GM12878 (cell line): ENCODE results near the gene METTL5. TPM values are rescaled to one million over a fixed set of nuclear protein-coding genes. Genes with fewer than 3 reads are reported as not detected.

ENCODE experiments used
- ATAC-seq: fragments of 200-7000 bp; cut with Tn5 transposase; 3 replicates; pipeline ENCODE4 v1.9.1; 2020; ENCODE audit warnings: mild to moderate bottlenecking, moderate library complexity
- BruUV-seq: library from RNA; stranded (reverse); fragments of 400-500 nt; replicated peaks from 2 replicates; lab custom pipeline; 2021; lab: Mats Ljungman, UMichigan
- CTCF ChIA-PET: fragments of 300-600 bp; sonication (Branson Sonifier 250); formaldehyde crosslinking; extraction: SDS; loops from one replicate; lab custom pipeline; 2021; ENCODE audit warnings: inconsistent platforms; lab: Yijun Ruan, JAX
- POLR2A ChIA-PET: fragments of 350-600 bp; formaldehyde crosslinking; extraction: SDS; loops from one replicate; lab custom pipeline; 2021; ENCODE audit warnings: inconsistent platforms; lab: Charles Lee
- RAD21 ChIA-PET: fragments of 300-600 bp; sonication (Branson Sonifier 250); formaldehyde crosslinking; loops from one replicate; lab custom pipeline; 2023; ENCODE audit warnings: antibody characterized with exemption; ENCODE audit not compliant: unreplicated experiment; lab: Charles Lee
- SMC1A ChIA-PET: fragments of 300-600 bp; sonication (Branson Sonifier 250); formaldehyde crosslinking; loops from one replicate; lab custom pipeline; 2023; ENCODE audit not compliant: unreplicated experiment, uncharacterized antibody; lab: Charles Lee
- DNase-seq: peaks from one replicate; pipeline ENCODE4 v3.0.0-alpha.2; 2011; ENCODE audit warnings: low read depth, low spot score
- FAIRE-seq: peaks from 3 replicates; lab custom pipeline; 2011; peaks lifted over from hg19 to GRCh38; lab: Jason Lieb, UNC
- H2AFZ ChIP-seq: 2 replicates; pipeline ENCODE4 v1.6.0; 2011; ENCODE audit warnings: low read depth, low read length, control low read depth; ENCODE audit not compliant: control insufficient read depth
- H3K27ac ChIP-seq: 2 replicates; pipeline ENCODE4 v1.5.1; 2011; ENCODE audit warnings: control low read depth; ENCODE audit not compliant: control insufficient read depth, insufficient read depth
- H3K27me3 ChIP-seq, 2 experiments: replicated peaks in 1 of 2; 2 replicates each; pipeline versions ENCODE4 v1.6.0 to v1.6.1; 2011; ENCODE audit warnings: low read length in 1 of 2; ENCODE audit not compliant: control insufficient read depth in 2 of 2, insufficient read depth in 2 of 2
- H3K36me3 ChIP-seq, 2 experiments: 2 replicates each; pipeline ENCODE4 v1.5.1; 2011; ENCODE audit warnings: low read length in 1 of 2; ENCODE audit not compliant: control insufficient read depth in 2 of 2, insufficient read depth in 2 of 2
- H3K4me1 ChIP-seq: 2 replicates; pipeline ENCODE4 v1.6.1; 2011; ENCODE audit warnings: mild to moderate bottlenecking, low read length, moderate library complexity, mixed read lengths; ENCODE audit not compliant: control insufficient read depth, insufficient read depth
- H3K4me2 ChIP-seq: 2 replicates; pipeline ENCODE4 v1.6.0; 2011; ENCODE audit warnings: control low read depth; ENCODE audit not compliant: control insufficient read depth, insufficient read depth
- H3K4me3 ChIP-seq: fragments of 200-600 bp; sonication (generic); 2 replicates; pipeline ENCODE4 v1.5.1; 2016
- H3K79me2 ChIP-seq: 2 replicates; pipeline ENCODE4 v1.6.0; 2011; ENCODE audit warnings: low read length; ENCODE audit not compliant: control insufficient read depth, insufficient read depth
- H3K9ac ChIP-seq: 2 replicates; pipeline ENCODE4 v1.8.0; 2011; ENCODE audit warnings: low read length, control low read depth, mixed read lengths; ENCODE audit not compliant: control insufficient read depth, insufficient read depth
- H3K9me3 ChIP-seq: replicated peaks from 3 replicates; pipeline ENCODE4 v1.5.1; 2011; ENCODE audit warnings: mild to moderate bottlenecking, low read length; ENCODE audit not compliant: control insufficient read depth, insufficient read depth
- H4K20me1 ChIP-seq: 2 replicates; pipeline ENCODE4 v1.6.0; 2011; ENCODE audit not compliant: control insufficient read depth, insufficient read depth
- CHD1 ChIP-seq: IDR thresholded peaks from 2 replicates; pipeline ENCODE4 v1.6.1; 2012; ENCODE audit warnings: low read depth, low read length, improper control_type of control experiment
- ELK1 ChIP-seq: IDR thresholded peaks from 2 replicates; pipeline ENCODE4 v1.6.1; 2012; ENCODE audit warnings: low read depth, low read length, improper control_type of control experiment
- HDAC6 ChIP-seq: fragments of 200-600 bp; sonication (generic); IDR thresholded peaks from one replicate; pipeline ENCODE4 v1.8.0; 2017; ENCODE audit warnings: antibody characterized with exemption; ENCODE audit not compliant: unreplicated experiment
- JUNB ChIP-seq: IDR thresholded peaks from 2 replicates; pipeline ENCODE4 v1.6.1; 2016; ENCODE audit warnings: antibody characterized with exemption, mild to moderate bottlenecking
- MXI1 ChIP-seq: fragments of 150-350 bp; IDR thresholded peaks from 2 replicates; pipeline ENCODE4 v1.6.1; 2011; ENCODE audit warnings: low read depth, mild to moderate bottlenecking, inconsistent platforms, low read length, improper control_type of control experiment
- NBN ChIP-seq: fragments of 450-650 bp; IDR thresholded peaks from 2 replicates; pipeline ENCODE4 v1.6.1; 2016
- NFIC ChIP-seq: IDR thresholded peaks from 2 replicates; pipeline ENCODE4 v1.6.1; 2012; ENCODE audit warnings: low read depth, mild to moderate bottlenecking, inconsistent platforms, low read length, moderate library complexity
- NR2C1 ChIP-seq: fragments of 450-650 bp; IDR thresholded peaks from 2 replicates; pipeline ENCODE4 v1.6.1; 2017; ENCODE audit warnings: antibody characterized with exemption, mild to moderate bottlenecking, moderate library complexity
- PKNOX1 ChIP-seq: fragments of 450-650 bp; IDR thresholded peaks from 2 replicates; pipeline ENCODE4 v1.6.1; 2016; ENCODE audit warnings: mild to moderate bottlenecking
- POLR2AphosphoS5 ChIP-seq: IDR thresholded peaks from 2 replicates; pipeline ENCODE4 v1.6.1; 2011; ENCODE audit warnings: mild to moderate bottlenecking, low read length, inconsistent platforms
- ZNF274 ChIP-seq: IDR thresholded peaks from one replicate; pipeline ENCODE4 v1.8.0; 2011; ENCODE audit not compliant: insufficient read length, insufficient read depth
- WGBS: methylation state at CpG from one replicate; pipeline ENCODE4 v1.1.6; 2016; ENCODE audit warnings: low lambda C conversion rate; ENCODE audit not compliant: insufficient replicate concordance, insufficient coverage; ENCODE audit errors: missing lambda C conversion rate; 5-methylcytosine and 5-hydroxymethylcytosine counted together
- in situ Hi-C: fragments of 300-500 bp; cut with MboI; formaldehyde crosslinking; loops from 9 replicates; pipeline ENCODE4 v1.14.3; 2018; ENCODE audit warnings: mixed read lengths
- intact Hi-C: fragments of 100-400 bp; cut with micrococcal nuclease; formaldehyde crosslinking; loops from one replicate; pipeline ENCODE4 v1.14.2; 2022; ENCODE audit not compliant: unreplicated experiment
- polyA plus RNA-seq, 11 experiments: library from polyadenylated mRNA; depleted of rRNA in 4 of 11; unstranded in 6 of 11; stranded (reverse) in 5 of 11; fragments of >200 nt; fragmentation: Nextera tagmentation in 4 of 11; fragmentation: Illumina TruSeq in 1 of 11; extraction: Ambion mirVana in 4 of 11; extraction: Trizol in 1 of 11; gene quantifications; 1 replicate in 1 of 11; 2 replicates in 10 of 11; pipeline versions ENCODE4 v1.2.1 to v1.2.3, GENCODE V29; 2011 to 2016; ENCODE audit warnings: inconsistent platforms in 2 of 11, missing spikeins in 2 of 11, low read depth in 1 of 11
- total RNA-seq, 4 experiments: library from RNA; depleted of rRNA in 3 of 4; stranded (reverse); fragments of >200 nt in 3 of 4; fragmentation: Illumina TruSeq in 1 of 4; extraction: Trizol in 1 of 4; gene quantifications; 2 replicates each; pipeline versions ENCODE4 v1.2.1 to v1.2.3, GENCODE V29; 2013 to 2021
- TF ChIP-seq, protein P1 (sequence below): IDR thresholded peaks from 2 replicates; pipeline ENCODE4 v1.6.1; 2012; ENCODE audit warnings: mild to moderate bottlenecking, low read depth, low read length

The METTL5 gene
- total and polyA plus RNA-seq, 10 of the 15 experiments (the other 5 are each of a cell fraction or from before 2014, with no cell fraction given) = 55.0 to 204 (median 87.4) TPM

DNA sequence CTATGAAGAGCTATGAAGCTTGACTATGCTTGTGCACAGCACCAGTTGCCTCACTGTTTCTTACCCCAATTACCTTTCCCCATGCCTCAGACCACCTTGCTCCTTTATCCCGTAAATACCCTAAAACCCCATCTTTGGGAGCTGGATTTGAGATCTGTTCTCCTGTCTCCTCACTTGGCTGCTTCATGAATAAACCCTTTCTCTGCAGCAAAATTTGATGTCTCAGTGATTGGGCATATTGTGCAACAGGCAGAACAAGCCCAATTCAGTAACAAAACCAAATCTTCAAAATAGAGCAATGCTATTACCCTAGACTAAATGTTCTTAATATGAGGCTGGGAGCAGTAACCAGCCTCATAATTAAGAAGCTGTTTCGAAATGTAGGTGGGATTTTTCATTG, 29.5 kb downstream of the METTL5 start (continued):
- TF ChIP-seq CHD1 (no peak), NR2C1 (no peak), POLR2AphosphoS5 (no peak), ZNF274 (no peak), JUNB (no peak), PKNOX1 (no peak), HDAC6 (no peak), NFIC (no peak)

DNA sequence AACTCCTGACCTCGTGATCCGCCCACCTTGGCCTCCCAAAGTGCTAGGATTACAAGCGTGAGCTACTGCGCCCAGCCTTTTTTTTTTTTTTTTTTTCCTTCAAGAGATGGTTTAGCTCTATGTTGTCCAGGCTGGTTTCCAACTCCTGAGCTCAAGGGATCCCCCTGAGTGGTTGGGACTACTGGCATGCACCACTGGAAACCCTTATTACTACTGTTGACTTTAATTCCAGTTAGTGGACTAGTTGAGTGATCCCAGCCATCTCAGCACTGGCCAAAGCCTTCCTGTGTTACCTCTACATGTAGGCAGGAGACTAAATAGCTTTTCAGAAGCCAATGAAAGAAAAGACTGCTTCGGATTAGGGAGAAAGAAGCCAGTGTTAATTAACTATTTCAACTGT, 34.1 kb downstream of the METTL5 start:
- RAD21 ChIA-PET = interaction anchor here (0.6 kb wide), 1 partner anchor 34 kb away, joined by 3 read pairs; the partner anchor contains the start of gene METTL5
- no peak for ATAC-seq
- in situ Hi-C loops = no loop called here
- Histone ChIP-seq H3K27ac (no peak overlapping the region), H3K79me2 (no peaks in the 10 kb centered on the region)
- TF ChIP-seq NBN = no peak
- TF ChIP-seq, protein P1, sequence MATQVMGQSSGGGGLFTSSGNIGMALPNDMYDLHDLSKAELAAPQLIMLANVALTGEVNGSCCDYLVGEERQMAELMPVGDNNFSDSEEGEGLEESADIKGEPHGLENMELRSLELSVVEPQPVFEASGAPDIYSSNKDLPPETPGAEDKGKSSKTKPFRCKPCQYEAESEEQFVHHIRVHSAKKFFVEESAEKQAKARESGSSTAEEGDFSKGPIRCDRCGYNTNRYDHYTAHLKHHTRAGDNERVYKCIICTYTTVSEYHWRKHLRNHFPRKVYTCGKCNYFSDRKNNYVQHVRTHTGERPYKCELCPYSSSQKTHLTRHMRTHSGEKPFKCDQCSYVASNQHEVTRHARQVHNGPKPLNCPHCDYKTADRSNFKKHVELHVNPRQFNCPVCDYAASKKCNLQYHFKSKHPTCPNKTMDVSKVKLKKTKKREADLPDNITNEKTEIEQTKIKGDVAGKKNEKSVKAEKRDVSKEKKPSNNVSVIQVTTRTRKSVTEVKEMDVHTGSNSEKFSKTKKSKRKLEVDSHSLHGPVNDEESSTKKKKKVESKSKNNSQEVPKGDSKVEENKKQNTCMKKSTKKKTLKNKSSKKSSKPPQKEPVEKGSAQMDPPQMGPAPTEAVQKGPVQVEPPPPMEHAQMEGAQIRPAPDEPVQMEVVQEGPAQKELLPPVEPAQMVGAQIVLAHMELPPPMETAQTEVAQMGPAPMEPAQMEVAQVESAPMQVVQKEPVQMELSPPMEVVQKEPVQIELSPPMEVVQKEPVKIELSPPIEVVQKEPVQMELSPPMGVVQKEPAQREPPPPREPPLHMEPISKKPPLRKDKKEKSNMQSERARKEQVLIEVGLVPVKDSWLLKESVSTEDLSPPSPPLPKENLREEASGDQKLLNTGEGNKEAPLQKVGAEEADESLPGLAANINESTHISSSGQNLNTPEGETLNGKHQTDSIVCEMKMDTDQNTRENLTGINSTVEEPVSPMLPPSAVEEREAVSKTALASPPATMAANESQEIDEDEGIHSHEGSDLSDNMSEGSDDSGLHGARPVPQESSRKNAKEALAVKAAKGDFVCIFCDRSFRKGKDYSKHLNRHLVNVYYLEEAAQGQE = no peak
- TF ChIP-seq ELK1 = no peak
- no peak for TF ChIP-seq MXI1
- TF ChIP-seq, all 136 proteins: peak for 0
- no peak overlapping the region for H3K4me3 ChIP-seq
- BruUV-seq = no TSS peak
- no peaks in the 10 kb centered on the region for H3K4me1 ChIP-seq
- SMC1A ChIA-PET = interaction anchor here (0.6 to 1.4 kb wide), 5 partner anchors 13 to 99 kb away, joined by 3 to 4 read pairs (median 3); no protein-coding TSS in a partner anchor
- intact Hi-C loops = loop anchor here (10.0 kb wide), 1 partner anchor 266 kb away; no protein-coding TSS in a partner anchor
- H3K36me3 ChIP-seq = no peaks in the 10 kb centered on the region
- WGBS = 83% methylated on average over 4 of the region's 5 CpGs
- DNase-seq (no peak), FAIRE-seq (no peak)
- H3K9ac ChIP-seq = no peak overlapping the region
- H3K4me2 ChIP-seq = no peak overlapping the region
- H4K20me1 ChIP-seq = no peaks in the 10 kb centered on the region
- POLR2A ChIA-PET = interaction anchor here (0.7 kb wide), 2 partner anchors 10 to 13 kb away, joined by 3 to 7 read pairs; no protein-coding TSS in a partner anchor
- H2AFZ ChIP-seq = no peak overlapping the region
- CTCF ChIA-PET = interaction anchor here (0.7 to 1.6 kb wide), 7 partner anchors 30 to 344 kb away, joined by 3 to 6 read pairs (median 4); no protein-coding TSS in a partner anchor
- no peaks in the 10 kb centered on the region; a peak in 1 of 4 replicates for H3K27me3 ChIP-seq
- H3K9me3 ChIP-seq = no peaks in the 10 kb centered on the region; the same call in 2 of the 3 replicates
